Activated CD8-positive, alpha-beta memory T cell treated with anti-CD3 and anti-CD28 coated beads, Interleukin-2, amount 10 ng/mL, durations not matched to agents 7 days and 5 days (primary cell): ENCODE data around the gene OPRL1. TPM values are rescaled to one million over a fixed set of nuclear protein-coding genes. Genes with fewer than 3 reads are reported as not detected.

Source experiments
- ATAC-seq: fragments of 150-1000 bp; cut with Tn5 transposase; one replicate; pipeline ENCODE4 v1.10.0; 2021; ENCODE audit warnings: moderate library complexity
- CTCF ChIA-PET: fragments of 350-600 bp; sonication (Branson Sonifier 250); formaldehyde crosslinking; loops from one replicate; lab custom pipeline; 2021; ENCODE audit warnings: antibody characterized with exemption; lab: Charles Lee
- DNase-seq: peaks from one replicate; pipeline ENCODE4 v3.0.0-alpha.2; 2020
- H3K27ac Mint-ChIP-seq: one replicate; pipeline ENCODE4 v1.8.0; 2021; ENCODE audit warnings: mild to moderate bottlenecking, mixed read lengths
- H3K27me3 Mint-ChIP-seq: one replicate; pipeline ENCODE4 v1.8.0; 2021; ENCODE audit warnings: mixed read lengths
- H3K36me3 Mint-ChIP-seq: one replicate; pipeline ENCODE4 v1.8.0; 2021; ENCODE audit warnings: mild to moderate bottlenecking, mixed read lengths
- H3K4me1 Mint-ChIP-seq: one replicate; pipeline ENCODE4 v1.8.0; 2021; ENCODE audit warnings: mixed read lengths
- H3K4me3 Mint-ChIP-seq: one replicate; pipeline ENCODE4 v1.8.0; 2021; ENCODE audit warnings: mild to moderate bottlenecking, moderate library complexity, mixed read lengths
- H3K9me3 Mint-ChIP-seq: one replicate; pipeline ENCODE4 v1.8.0; 2022; ENCODE audit warnings: low read depth, mixed read lengths
- total RNA-seq, 2 experiments: library from RNA; stranded (reverse); gene quantifications; one replicate each; pipeline ENCODE4 v1.2.3, GENCODE V29; 2021

Gene OPRL1
- total RNA-seq, 2 experiments from 2014 or later = 0.75 to 0.99 TPM

DNA sequence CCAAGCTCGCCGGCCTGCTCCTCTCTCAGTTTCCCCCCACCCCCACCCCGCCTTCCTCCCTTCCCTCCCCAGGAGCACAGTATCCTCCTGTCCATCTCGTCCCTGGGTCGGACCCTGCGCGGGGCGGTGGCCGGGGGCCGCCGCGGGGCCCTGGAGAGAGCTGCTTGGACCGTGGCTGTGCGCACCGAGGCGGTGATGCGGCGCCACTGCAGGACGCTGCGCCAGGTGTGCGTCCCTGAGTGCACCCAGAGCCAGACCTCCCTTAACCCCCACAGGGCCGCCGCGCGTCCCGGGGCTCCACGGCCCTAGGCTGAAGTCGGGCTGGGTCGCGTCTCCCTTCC lies 41.7 kb upstream of the OPRL1 start:
- DNase-seq = no peak
- peaks cover 3% of the 10 kb centered on the region for H3K36me3 Mint-ChIP-seq

DNA sequence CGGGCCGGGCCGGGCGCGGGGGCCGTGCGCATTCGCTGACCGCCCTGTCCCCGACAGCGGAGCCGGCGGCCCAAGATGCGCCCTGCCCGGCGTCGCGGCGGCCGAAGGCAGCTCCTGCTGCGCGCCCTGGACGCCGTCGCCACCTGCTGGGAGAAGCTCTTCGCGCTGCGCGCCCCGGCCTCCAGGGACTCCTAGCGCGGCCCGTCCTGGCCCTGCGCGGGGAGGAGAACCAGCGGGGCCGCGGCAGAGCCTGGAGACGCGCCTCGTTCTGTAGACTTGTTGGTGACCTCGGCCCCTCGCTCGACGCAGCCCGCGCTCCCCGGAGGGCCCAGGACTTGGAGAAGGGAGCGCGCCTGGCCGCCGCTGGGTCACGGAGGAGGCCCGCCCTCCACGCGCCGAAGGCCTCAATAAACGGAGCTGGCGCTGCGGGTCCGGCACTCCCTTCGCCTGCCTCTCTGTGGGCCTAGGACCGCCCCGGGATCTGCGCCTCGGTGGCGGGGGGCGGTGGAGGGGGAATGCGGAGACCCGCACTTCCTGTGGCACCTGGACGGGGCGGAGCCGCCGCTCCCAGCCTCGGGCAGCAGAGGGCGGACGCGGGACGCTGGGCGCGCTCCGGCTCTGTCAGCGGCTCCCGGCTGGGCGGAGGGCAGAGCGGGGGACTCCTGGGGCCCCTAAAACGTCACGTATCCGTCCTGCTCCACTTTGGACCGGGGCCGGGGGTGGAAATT lies 41.2 kb upstream of the OPRL1 start:
- peaks cover 2% of the 10 kb centered on the region for H3K27me3 Mint-ChIP-seq
- H3K9me3 Mint-ChIP-seq = no peaks in the 10 kb centered on the region
- CTCF ChIA-PET = interaction anchor here (0.5 to 9.8 kb wide), 50 partner anchors 8 to 815 kb away, joined by 3 to 190 read pairs (median 7); partner anchors contain the start of genes LIME1, LKAAEAR1, OPRL1 and PCMTD2
- DNase-seq = peak; percentile 86
- H3K27ac Mint-ChIP-seq = peak overlapping the region; percentile 68
- peak; percentile 66 for ATAC-seq
- H3K4me3 Mint-ChIP-seq = peak overlapping the region; percentile 71
- H3K4me1 Mint-ChIP-seq = peaks cover 70% of the 10 kb centered on the region
- peaks cover 2% of the 10 kb centered on the region for H3K36me3 Mint-ChIP-seq

More for the DNA sequence above, 41.7 kb upstream of the OPRL1 start:
- Mint-ChIP-seq H3K9me3 (no peaks in the 10 kb centered on the region), H3K4me3 (peak overlapping the region; percentile 71), H3K4me1 (peaks cover 76% of the 10 kb centered on the region), H3K27ac (peak overlapping the region; percentile 95), H3K27me3 (peaks cover 2% of the 10 kb centered on the region)
- peak; percentile 37 for ATAC-seq
- CTCF ChIA-PET = interaction anchor here (0.5 to 9.8 kb wide), 45 partner anchors 8 to 522 kb away, joined by 3 to 190 read pairs (median 7); partner anchors contain the start of genes LIME1, LKAAEAR1, OPRL1 and PCMTD2

DNA sequence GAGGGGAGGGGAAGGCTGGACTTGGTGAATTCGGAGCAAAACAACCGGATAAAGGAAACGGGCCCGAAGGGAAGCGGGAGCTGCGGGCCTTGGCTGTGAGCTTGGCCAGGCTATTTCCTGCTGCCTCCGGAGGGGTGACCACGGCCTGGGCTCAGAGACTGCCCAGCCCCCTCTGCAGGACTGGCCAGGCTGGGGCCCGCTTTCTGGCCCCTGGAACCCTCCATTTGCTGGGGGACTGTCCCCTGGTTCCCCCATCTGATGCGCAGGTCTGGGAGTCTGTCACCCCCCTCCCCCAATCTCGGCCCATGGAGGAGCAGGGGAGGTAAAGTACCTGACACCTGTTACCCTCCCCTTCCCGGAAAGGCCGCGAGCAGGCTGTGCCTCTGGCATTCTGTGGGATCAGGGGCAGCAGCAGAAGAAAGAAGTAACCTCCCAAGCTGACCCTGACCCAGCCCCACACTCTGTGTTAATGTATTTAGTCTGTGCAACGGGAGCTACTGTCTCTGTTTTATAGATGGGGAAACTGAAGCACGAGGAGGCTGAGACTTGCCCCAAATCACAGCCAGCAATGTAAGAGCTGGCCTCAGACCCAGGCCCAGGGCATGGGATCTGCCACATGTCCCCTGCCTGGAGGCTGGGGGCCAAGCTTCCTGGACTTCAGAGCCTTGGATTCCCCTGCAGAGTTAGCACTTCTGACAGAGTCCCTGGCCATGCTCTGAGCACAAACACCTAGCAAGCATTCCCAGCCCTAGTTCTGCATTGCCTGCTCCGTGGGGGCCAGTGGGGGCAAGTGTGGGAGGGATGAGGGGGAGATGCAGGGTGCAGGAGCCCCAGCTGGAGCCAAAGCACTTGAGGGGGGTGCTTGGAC lies 40.4 kb upstream of the OPRL1 start:
- Mint-ChIP-seq H3K27me3 (peaks cover 2% of the 10 kb centered on the region), H3K4me1 (peaks cover 62% of the 10 kb centered on the region), H3K4me3 (peak overlapping the region; percentile 71), H3K9me3 (no peaks in the 10 kb centered on the region), H3K27ac (peak overlapping the region; percentile 68), H3K36me3 (no peaks in the 10 kb centered on the region)
- CTCF ChIA-PET = interaction anchor here (0.6 to 9.8 kb wide), 38 partner anchors 12 to 815 kb away, joined by 3 to 190 read pairs (median 8); partner anchors contain the start of genes LKAAEAR1, OPRL1, PCMTD2 and PRPF6
- ATAC-seq (no peak), DNase-seq (no peak)

DNA sequence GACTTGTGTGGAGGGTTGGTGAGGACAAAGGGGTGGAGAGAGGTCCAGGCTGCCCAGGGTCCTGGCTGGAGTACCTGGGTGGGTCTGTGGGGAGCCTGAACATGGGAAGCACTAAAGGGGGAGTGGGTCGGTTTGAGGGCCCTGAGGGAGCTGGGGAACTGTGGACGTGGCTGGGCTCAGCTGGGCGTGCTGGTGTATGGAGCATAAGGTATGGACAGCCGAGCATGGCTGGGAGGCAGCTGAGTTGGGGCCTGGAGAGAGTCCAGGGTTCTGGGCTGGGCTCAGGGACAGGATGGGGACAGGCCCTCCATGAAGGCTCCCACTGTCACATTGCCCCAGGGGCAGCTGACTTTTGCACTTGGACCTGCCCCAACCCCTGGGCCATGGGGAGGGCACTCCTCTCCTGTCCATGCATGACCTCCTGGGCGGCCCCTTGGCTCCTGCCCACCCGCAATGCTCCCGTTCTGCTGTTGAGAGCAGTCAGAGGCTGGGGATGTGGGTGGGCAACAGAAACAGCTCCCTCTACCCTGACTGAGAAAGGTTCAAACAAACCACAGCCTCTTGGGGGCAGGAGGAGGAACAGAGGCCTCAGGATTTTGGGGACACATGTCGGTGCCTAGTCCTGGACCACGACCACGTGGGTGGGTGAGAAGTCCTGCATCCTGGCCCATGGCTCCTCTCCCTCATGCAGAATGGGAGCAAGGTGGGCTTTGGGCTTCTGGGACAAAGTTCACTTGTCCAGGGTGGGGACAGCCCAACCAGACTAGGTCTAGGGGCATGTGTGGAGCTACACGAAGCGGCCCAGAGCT lies 39.4 kb upstream of the OPRL1 start:
- Mint-ChIP-seq H3K4me1 (peaks cover 54% of the 10 kb centered on the region), H3K9me3 (no peaks in the 10 kb centered on the region), H3K27me3 (peaks cover 2% of the 10 kb centered on the region), H3K36me3 (no peaks in the 10 kb centered on the region), H3K27ac (peak overlapping the region; percentile 29), H3K4me3 (no peak overlapping the region)
- DNase-seq (no peak), ATAC-seq (no peak)
- CTCF ChIA-PET = interaction anchor here (0.9 to 9.8 kb wide), 15 partner anchors 11 to 215 kb away, joined by 3 to 190 read pairs (median 24); partner anchors contain the start of genes LKAAEAR1, OPRL1, PCMTD2 and PRPF6

DNA sequence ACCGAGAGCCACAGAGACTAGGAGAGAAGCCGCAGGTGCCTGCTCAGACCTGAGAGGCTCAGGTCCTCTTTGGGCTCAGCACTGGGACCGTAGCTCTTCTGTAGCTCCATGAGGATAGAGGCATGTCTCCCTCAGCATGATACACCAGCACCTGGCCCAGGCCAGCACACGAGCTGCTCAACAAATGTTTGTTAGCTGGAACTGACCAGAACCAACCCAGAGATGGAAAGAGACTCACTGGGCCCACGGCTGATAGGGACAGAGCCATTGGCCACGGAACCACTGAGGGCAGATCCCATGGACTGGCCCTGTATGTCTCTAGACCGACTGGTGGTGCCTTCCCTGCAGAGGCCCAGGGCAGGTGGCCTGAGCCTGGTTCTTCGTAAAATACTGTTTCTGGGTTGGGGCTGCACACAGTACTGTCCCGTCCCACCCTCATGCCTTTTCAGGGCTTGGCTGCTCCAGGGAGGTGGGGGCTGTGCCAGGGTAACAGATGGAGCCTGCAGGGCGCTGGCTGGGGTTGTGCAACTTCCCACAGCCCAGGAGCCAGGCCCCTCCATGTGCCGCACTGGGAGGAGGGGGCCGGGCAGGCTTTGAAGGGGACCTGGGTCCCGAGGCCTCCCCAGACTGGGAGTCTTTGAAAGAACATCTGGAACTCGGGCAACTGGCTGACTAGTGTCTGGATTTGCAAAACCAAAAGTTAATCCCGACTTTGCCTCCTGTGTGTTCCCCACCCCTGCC lies 38.7 kb upstream of the OPRL1 start:
- CTCF ChIA-PET = interaction anchor here (1.0 to 9.8 kb wide), 10 partner anchors 11 to 213 kb away, joined by 3 to 190 read pairs (median 32); partner anchors contain the start of genes LKAAEAR1, OPRL1, PRPF6 and RGS19
- H3K4me3 Mint-ChIP-seq = peak overlapping the region; percentile 52
- no peaks in the 10 kb centered on the region for H3K9me3 Mint-ChIP-seq
- no peak for ATAC-seq
- peak overlapping the region; percentile 29 for H3K27ac Mint-ChIP-seq
- H3K4me1 Mint-ChIP-seq = peaks cover 47% of the 10 kb centered on the region
- H3K36me3 Mint-ChIP-seq = no peaks in the 10 kb centered on the region
- no peak for DNase-seq
- peaks cover 8% of the 10 kb centered on the region for H3K27me3 Mint-ChIP-seq

DNA sequence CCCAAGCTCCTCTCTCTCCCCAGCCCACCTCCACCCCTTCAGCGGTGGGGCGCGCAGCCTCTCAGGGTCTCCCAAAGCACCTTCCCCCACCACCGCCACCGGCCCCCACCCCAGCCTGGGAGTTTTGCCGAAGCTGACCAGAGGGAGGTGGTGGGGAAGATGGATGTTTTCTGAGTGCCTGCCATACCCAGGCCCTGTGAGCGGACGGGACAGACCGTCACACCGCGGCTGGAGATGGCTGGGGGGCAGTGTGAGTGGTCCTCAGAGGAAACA lies 38.2 kb upstream of the OPRL1 start:
- ATAC-seq (no peak), DNase-seq (no peak)
- Mint-ChIP-seq H3K4me1 (peaks cover 42% of the 10 kb centered on the region), H3K4me3 (peak overlapping the region; percentile 52), H3K27ac (no peak overlapping the region), H3K36me3 (no peaks in the 10 kb centered on the region), H3K27me3 (peaks cover 12% of the 10 kb centered on the region), H3K9me3 (no peaks in the 10 kb centered on the region)
- CTCF ChIA-PET = interaction anchor here (1.1 to 9.8 kb wide), 5 partner anchors 18 to 84 kb away, joined by 3 to 190 read pairs (median 35); partner anchors contain the start of genes OPRL1, PRPF6, RGS19 and SAMD10

DNA sequence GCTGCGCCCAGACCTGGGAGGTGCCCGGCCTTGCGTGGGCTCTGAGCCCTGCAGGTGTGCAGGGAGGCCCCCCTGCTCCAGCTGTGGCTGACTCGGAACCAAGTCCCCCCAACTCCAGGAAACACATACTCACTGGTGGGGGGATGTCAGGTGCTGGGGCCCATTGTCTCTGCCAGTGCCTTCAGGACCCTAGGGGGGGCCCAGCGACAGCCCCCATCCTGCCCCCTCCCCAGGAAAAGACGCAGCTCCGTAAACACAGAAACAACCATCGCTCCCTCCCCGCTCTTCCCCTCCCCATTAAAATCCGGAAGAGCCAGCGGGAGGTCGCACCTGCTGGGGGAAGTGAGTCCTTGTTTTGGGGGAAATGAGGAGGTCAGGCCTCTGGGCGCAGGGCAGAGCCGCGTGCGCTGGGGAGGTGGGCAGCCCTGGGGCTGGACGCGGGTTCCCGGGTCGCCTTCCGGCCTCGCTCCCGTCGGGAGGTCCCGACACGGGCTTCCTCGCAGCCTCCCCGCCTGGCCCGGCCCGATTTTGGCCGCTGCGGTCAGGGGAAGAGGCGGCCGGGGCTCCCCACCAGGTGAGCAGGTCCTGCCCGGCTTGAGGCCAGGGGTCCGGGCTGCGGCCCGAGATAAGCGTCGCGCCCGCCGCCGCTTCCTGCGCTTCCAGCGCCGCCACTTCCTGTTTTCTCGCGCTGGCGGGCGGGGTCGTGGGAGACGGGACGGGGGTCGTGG lies 37.7 kb upstream of the OPRL1 start:
- CTCF ChIA-PET = interaction anchor here (1.1 to 9.8 kb wide), 3 partner anchors 17 to 61 kb away, joined by 3 to 190 read pairs (median 133); partner anchors contain the start of genes PRPF6, SAMD10 and TCEA2
- peaks cover 37% of the 10 kb centered on the region for H3K4me1 Mint-ChIP-seq
- H3K36me3 Mint-ChIP-seq = no peaks in the 10 kb centered on the region
- ATAC-seq (no peak), DNase-seq (no peak)
- H3K9me3 Mint-ChIP-seq = no peaks in the 10 kb centered on the region
- H3K4me3 Mint-ChIP-seq = peak overlapping the region; percentile 52
- H3K27me3 Mint-ChIP-seq = peaks cover 17% of the 10 kb centered on the region
- peak overlapping the region; percentile 56 for H3K27ac Mint-ChIP-seq

DNA sequence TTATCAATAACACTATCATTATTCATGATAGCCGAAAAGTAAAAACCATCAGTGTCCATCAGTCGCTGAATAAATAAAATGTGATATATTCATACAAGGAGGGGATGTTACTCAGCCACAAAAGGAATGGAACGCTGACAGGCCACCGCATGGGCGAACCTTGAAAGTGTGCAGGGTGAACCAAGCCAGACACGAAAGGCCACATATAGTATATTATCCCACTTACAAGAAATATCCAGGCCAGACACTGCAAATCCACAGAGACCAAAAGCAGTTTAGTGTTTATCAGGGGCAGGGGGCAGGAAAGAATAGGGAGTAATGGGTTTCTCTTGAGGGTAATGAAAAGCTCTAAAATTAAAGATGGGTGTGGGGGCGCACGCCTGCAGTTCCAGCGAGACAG lies 36.1 kb upstream of the OPRL1 start:
- no peaks in the 10 kb centered on the region for H3K9me3 Mint-ChIP-seq
- no peaks in the 10 kb centered on the region for H3K36me3 Mint-ChIP-seq
- H3K4me1 Mint-ChIP-seq = peaks cover 32% of the 10 kb centered on the region
- no peak overlapping the region for H3K4me3 Mint-ChIP-seq
- peaks cover 25% of the 10 kb centered on the region for H3K27me3 Mint-ChIP-seq
- CTCF ChIA-PET = interaction anchor here (9.8 kb wide), 1 partner anchor 16 kb away, joined by 133 read pairs; the partner anchor contains the start of gene TCEA2
- DNase-seq (no peak), ATAC-seq (no peak)
- H3K27ac Mint-ChIP-seq = no peak overlapping the region

DNA sequence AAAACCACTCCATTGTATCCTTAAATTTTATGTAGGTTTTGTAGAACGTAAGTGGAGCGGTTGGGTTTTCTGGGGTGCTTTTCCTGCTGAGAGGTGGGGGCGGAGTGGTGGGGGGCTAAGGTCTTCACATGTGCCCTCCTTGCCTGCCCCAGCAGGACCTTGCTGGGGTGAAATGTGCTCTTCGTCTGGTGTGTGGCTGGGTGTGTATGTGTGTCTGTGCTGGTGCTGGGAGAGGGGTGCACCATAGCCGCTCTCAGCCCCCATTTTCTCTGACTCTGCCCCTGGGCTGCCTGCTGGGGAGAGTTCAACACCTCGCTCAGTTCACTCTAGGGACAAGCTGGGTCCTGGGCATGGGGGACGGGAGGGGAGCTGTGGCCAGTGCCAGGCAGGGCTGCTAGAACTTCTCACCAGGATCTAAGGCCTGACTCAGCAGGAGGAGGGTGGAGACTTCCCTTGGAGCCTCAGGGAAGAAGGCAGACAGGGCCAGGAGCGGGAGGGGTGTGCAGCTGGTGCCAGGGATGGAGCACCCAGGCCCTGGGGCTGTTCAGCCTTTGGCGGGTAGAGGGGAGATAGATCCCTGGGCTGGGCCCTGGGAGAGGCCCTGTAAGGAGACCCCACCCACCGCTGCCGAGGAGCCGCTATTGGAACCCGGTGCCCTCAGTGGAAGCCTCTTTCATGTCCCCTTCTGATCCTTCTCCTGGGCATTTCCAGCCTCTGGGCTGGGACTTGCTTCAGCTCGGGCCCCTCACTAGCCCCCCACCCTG lies 35.2 kb upstream of the OPRL1 start:
- Mint-ChIP-seq H3K27ac (no peak overlapping the region), H3K4me1 (peaks cover 27% of the 10 kb centered on the region), H3K4me3 (no peak overlapping the region), H3K27me3 (peaks cover 27% of the 10 kb centered on the region), H3K36me3 (no peaks in the 10 kb centered on the region), H3K9me3 (no peaks in the 10 kb centered on the region)
- DNase-seq (no peak), ATAC-seq (no peak)
- CTCF ChIA-PET = interaction anchor here (1.0 to 9.8 kb wide), 3 partner anchors 15 to 71 kb away, joined by 3 to 133 read pairs (median 4); partner anchors contain the start of gene TCEA2

DNA sequence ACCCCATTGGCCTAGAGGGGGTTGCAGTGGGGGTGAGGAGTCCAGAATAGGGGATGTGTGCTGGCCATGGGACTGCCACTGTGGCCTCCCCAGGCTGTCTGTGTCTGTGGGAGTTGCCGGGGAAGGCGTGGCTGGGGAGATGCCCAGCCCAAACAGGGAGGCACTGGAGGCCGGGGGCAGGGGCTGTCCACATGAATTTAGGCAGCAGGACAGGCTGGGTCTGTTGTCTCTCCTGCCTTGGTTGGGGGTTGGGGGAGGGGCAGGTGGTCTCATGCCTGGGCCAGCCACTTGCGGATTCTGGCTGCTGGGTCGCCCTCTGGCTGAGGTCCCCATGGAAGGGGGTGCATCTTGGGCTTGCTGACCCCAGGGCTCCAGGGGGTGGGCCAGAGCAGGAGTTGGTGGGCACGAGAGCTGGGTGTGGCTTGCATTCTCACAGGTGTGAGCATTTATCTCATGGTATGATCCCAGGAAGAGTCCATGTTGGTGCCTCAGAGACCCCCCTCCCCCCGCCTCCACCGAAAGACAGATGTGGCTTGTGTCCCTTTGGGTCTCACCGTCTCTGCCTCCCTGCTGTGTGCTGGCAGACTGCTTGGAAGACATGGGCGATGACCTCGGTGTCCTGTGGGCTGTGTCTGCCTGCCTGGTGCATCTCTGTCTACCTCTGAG lies 34.4 kb upstream of the OPRL1 start:
- no peaks in the 10 kb centered on the region for H3K9me3 Mint-ChIP-seq
- H3K4me3 Mint-ChIP-seq = no peak overlapping the region
- H3K4me1 Mint-ChIP-seq = peaks cover 19% of the 10 kb centered on the region
- CTCF ChIA-PET = interaction anchor here (1.0 to 9.8 kb wide), 2 partner anchors 14 to 21 kb away, joined by 3 to 133 read pairs; partner anchors contain the start of gene TCEA2
- no peaks in the 10 kb centered on the region for H3K36me3 Mint-ChIP-seq
- H3K27ac Mint-ChIP-seq = no peak overlapping the region
- ATAC-seq (no peak), DNase-seq (no peak)
- H3K27me3 Mint-ChIP-seq = peaks cover 32% of the 10 kb centered on the region
